CD1c-positive myeloid dendritic cell (primary cell): Measurements from ENCODE around the gene GNG13.
"Not testable (repeated sequence)": the region's sequence is repeated elsewhere in the genome, so short reads cannot be mapped to it uniquely, and the experiment has no call there.

ENCODE experiments used
- DNase-seq: peaks from one replicate; pipeline ENCODE4 v3.0.0-alpha.2; 2016; ENCODE audit errors: extremely low spot score

Gene GNG13

GRCh38 chr16:778447-778846, 22.1 kb downstream of the GNG13 start:
- DNase-seq = no peak

DNA sequence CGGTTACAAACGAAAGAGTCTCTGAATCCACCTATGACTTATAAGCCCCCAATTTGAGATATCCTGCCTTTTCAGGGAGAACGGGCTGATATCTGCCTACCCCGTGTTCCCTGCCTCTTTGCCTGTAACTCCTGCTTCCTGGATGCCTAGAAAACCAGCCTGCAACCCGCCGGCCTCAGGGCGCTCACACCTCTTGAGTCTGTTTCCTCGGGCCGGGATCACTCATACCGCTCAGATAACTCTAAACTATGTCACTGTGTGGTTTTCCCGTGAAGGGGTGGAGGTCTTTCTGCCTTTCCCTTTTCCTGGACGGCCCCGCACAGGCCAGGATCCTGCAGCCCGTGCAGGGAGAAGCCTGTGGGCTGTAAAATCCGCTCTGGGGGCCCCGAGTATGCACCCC, 22.7 kb downstream of the GNG13 start:
- no peak for DNase-seq

GRCh38 chr16:776824-777223, 23.7 kb downstream of the GNG13 start:
- DNase-seq = no peak

- DNase-seq = not testable (repeated sequence)
Observed at GRCh38 chr16:776298-776697, 24.2 kb downstream of the GNG13 start.

DNA sequence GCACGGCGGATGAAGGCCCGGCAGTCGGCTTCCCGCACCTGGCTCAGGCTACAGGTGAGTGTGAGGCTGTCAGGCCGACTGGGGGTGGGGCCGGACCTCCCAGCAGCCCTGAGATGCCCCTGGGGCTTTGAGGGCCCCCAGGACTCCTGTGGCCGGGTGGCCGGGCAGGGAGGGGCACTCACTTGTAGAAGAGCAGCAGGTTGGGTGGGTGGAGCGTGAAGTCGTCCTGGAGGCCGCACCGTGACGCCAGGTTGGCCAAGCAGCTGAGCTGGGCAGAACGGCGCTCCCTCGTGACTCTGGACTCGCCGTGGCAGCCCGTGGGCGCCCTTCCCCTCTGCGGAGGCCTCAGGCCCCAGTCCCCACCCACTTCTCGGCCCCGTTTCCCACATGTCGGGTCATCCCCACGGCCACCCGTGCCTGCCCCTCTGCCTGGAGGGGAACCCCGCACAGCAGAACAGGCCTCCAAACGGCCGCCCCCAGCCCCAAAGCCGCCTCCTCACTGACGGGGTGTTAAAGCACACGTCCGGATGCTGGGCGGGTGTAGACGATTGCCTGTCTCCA, 25.2 kb downstream of the GNG13 start:
- DNase-seq = no peak

- DNase-seq = no peak
Observed at GRCh38 chr16:774086-775001, 26.2 kb downstream of the GNG13 start.

DNA sequence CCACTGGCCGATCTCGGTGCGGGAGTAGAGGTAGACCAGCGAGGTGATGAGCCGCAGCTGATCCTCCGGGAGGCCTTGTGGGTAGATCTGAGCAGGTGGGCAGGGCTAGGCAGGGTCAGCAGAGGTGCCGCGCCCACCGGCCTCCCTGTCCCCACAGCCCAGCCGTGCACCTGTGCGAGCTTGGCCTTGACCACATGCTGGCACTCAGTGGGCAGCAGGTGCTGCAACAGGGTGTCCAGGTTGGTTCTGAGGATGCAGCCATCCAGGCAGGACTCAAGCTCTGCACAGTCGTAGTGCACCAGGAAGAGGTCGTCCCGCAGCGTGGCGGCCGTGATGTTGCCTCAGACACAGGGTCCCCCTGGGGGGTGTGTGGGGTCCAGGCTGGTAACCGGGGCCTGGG, 27.6 kb downstream of the GNG13 start:
- no peak for DNase-seq

DNA sequence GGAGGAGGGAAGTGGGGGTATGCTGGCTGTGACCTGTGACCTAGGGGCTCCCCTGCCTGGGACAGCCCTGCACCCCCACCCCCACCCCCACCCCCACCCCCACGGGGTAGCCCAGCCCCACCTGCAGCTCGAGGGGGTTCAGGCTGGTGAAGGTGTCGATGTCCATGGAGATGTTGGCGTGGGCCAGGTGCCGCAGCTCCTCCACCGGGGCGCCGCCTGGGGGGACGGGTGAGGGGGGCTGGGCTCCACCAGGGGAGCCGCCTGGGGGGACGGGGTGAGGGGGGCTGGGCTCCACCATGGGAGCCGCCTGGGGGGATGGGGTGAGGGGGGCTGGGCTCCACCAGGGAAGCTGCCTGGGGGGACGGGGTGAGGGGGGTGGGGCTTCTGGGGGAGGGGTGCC, 30.1 kb downstream of the GNG13 start:
- no peak for DNase-seq

DNA sequence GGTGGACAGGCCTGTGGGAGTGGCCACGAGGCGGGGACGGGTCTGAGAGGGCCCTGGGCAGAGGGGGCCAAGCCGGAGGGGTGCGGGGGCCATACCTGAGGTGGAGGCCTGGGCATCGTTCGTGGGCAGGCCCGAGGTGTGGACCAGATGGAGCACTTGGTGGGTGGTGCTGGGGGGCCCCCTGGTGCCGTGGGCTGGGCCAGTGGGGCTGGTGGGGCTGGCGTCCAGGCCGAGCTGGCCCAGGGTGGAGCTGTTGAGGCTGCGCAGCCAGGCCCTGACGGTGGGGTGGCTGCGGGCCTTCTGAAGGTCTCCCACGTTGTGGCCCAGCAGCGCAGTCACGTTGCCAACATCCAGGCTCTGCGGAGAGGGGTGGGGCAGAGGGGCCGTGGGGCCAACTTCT, 30.6 kb downstream of the GNG13 start:
- no peak for DNase-seq

DNA sequence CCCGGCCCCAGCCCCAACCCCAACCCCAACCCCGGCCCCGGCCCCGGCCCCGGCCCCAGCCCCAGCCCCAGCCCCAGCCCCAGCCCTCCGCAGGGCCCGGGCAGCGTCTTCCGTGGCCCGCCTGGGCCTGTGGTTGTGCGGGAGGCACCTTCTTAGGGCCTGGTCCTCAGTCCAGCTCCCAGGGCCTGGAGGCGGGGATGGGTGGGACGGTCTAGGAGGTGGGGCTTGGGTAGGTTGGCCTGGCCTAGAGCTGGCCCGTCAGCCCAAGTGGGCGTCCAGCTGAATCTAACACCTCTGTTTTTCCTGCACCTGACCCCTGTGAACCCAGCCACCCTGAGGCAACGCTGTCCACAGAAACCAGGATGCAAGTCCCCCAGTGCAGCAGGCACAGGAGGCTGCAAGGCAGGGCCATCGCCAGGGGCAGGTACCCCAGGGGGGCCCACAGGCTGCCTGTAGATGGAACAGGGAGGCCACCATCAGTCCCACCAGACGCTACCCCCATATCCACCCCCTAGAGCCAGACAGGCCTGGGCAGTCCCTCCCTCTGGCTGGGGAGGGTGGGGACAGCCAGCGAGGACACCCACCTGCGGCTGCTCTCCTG, 31.2 kb downstream of the GNG13 start:
- DNase-seq = no peak

- no peak for DNase-seq
Observed at GRCh38 chr16:768428-768827, 32.1 kb downstream of the GNG13 start.

DNA sequence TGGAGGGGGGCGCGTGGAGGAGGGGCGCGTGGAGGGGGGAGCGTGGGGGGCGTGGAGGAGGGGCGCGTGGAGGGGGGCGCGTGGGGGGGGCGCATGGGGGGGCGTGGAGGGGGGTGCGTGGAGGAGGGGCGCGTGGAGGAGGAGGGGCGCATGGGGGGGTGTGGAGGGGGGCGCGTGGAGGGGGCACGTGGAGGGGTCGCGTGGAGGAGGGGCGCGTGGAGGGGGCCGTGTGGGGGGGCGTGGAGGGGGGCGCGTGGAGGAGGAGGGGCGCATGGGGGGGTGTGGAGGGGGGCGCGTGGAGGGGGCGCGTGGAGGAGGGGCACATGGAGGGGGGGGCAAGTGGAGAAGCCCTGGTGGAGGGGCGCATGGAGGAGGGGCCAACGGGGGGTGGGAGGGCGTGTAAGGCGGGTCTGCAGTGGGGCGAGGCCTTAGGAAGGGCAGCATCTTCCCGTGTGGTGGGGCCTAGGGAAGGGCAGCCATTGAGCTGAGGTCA, 32.7 kb downstream of the GNG13 start:
- DNase-seq = no peak

GRCh38 chr16:766820-767640, 33.5 kb downstream of the GNG13 start:
- DNase-seq = no peak

DNA sequence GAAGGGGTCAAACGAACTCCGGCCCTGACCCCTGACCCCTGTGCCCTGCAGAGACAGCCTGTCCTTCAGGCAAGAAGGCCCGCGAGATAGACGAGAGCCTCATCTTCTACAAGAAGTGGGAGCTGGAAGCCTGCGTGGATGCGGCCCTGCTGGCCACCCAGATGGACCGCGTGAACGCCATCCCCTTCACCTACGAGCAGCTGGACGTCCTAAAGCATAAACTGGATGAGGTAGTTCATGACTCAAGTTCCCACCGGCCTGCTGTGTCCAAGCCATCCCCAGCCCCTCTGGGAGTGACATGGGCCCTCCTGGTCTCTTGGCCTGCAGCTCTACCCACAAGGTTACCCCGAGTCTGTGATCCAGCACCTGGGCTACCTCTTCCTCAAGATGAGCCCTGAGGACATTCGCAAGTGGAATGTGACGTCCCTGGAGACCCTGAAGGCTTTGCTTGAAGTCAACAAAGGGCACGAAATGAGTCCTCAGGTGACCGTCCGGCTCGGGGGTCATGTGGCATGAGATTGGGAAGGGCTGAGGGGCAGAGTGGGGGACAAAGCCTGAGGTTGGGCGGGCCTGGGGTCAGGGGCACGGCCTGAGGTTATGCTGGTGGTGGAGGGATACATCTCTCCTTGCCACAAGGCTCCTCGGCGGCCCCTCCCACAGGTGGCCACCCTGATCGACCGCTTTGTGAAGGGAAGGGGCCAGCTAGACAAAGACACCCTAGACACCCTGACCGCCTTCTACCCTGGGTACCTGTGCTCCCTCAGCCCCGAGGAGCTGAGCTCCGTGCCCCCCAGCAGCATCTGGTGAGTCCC, 34.3 kb downstream of the GNG13 start:
- no peak for DNase-seq

GRCh38 chr16:765488-765865, 35.1 kb downstream of the GNG13 start:
- no peak for DNase-seq

- DNase-seq = no peak
Observed at GRCh38 chr16:764848-765487, 35.6 kb downstream of the GNG13 start.

DNA sequence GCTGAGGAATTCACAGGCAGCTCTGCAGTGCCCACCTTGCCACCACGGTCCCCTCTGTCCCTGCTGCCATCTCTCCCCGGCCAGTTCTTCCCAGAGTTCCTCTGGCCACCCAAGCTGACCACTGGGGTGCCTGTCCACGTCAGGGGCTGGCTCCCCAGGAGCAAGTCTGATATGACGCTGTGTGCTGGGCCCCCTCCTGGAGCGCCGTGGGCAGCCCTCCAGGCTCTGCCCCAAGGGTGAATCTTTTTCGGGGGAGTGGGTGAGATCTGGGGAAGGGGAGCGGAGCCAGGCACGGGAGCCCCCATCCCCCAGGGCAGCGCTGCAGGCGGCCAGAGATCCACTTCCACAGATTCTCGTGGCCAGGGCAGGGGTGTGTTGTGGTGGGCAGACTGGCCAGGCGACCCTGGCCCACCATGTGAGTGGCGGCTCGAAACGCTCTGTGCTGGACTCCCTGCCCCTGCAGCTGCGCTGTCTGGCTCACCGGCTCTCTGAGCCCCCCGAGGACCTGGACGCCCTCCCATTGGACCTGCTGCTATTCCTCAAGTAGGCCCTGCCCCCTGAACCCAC, 36.3 kb downstream of the GNG13 start:
- no peak for DNase-seq

DNA sequence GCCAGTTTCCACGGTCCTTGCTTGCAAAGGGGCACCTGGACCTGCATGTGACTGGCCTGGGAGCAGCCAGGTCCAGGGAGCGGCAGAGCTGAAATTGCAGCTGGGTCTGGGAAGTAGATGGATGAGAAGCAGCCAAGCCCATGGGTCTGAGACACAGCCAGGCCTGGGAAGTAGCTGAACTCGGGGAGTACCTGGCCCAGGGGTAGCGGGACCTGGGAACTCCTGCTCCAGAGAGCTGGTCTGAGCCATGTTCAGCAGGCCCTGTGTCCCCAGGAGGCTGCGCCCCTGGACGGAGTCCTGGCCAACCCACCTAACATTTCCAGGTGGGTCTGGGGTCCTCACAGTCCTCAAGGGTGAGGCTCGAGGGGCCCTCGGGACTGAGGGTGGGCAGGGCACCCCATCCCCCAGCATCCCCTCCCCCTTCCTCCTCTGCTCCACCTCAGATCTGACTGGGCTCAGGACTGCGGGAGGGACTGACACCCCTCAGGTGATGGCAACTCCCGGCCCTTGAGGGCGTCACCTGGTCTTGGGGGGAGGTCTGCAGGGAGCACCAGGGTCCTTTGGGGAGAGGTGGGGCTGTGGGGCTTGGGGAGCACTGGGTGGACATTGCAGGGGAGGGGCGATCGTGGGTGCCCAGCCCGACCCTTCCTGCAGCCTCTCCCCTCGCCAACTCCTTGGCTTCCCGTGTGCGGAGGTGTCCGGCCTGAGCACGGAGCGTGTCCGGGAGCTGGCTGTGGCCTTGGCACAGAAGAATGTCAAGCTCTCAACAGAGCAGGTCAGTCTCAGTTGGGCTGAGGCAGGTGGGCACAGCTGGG, 37.0 kb downstream of the GNG13 start:
- no peak for DNase-seq

DNA sequence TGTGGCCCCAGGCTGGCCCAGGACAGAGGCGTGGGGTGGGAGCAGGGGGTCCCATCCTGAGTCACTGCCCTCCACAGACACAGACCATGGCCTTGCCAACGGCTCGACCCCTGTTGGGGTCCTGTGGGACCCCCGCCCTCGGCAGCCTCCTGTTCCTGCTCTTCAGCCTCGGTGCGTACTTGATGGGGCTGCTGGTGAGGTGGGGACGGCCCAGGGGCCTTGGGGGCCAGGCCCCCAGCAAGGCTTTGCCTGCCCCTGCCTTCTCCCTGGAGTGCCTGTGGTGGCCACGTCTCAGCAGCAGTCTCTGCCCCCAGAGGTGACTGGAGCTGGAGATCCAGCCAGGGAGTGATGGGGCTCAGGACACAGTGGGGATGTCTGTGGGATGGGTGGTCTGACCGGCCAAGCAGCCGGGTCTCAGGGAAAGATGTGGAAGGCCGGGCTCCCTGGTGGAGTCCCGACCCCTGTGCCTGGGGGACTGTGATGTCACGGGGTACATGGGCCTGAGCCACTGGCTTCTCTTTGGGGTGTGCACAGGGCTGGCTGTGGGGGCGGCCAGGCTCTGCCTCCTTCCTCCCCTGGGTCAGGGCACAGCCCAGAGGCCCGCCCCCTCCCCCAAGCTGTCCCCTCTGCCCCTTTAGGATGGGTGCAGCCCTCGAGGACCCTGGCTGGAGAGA, 37.8 kb downstream of the GNG13 start:
- DNase-seq = no peak
